ENCODE results near the gene WDR77.

WDR77 gene

GRCh38 chr1:111483166-111483565 is 34.1 kb upstream of the WDR77 start:
- Histone ChIP-seq H3K4me1 (ENCODE audit: control insufficient read depth, insufficient read depth, low read length) (no peaks in the 10 kb centered on the region), H3K36me3 (ENCODE audit: control insufficient read depth in 2 of 2, insufficient read depth in 2 of 2, low read length in 2 of 2) (no peaks in the 10 kb centered on the region), H3K27ac (ENCODE audit: low read length) (no peak overlapping the region), H3K4me3 (ENCODE audit: low read length in 2 of 2) (no peak overlapping the region), H3K9me3 (ENCODE audit: control insufficient read depth in 2 of 2, low read length in 2 of 2) (no peaks in the 10 kb centered on the region), H3K9ac (ENCODE audit: low read length in 2 of 2) (no peak overlapping the region), H3K27me3 (ENCODE audit: control insufficient read depth in 1 of 2, insufficient read depth in 2 of 2, low read length in 2 of 2) (no peaks in the 10 kb centered on the region)

GRCh38 chr1:111481387-111482221 is 32.5 kb upstream of the WDR77 start:
- H3K4me1 ChIP-seq (ENCODE audit: control insufficient read depth, insufficient read depth, low read length) = no peaks in the 10 kb centered on the region
- no peak overlapping the region for H3K27ac ChIP-seq (ENCODE audit: low read length)
- peak overlapping the region in 1 of 2 donors; percentile 29 for H3K9ac ChIP-seq (ENCODE audit: low read length in 2 of 2)
- H3K27me3 ChIP-seq (ENCODE audit: control insufficient read depth in 1 of 2, insufficient read depth in 2 of 2, low read length in 2 of 2) = no peaks in the 10 kb centered on the region
- peaks cover 0 to 1% of the 10 kb centered on the region in 2 donors for H3K36me3 ChIP-seq (ENCODE audit: control insufficient read depth in 2 of 2, insufficient read depth in 2 of 2, low read length in 2 of 2)
- no peak overlapping the region for H3K4me3 ChIP-seq (ENCODE audit: low read length in 2 of 2)
- H3K9me3 ChIP-seq (ENCODE audit: control insufficient read depth in 2 of 2, low read length in 2 of 2) = no peaks in the 10 kb centered on the region

- no peak overlapping the region for H3K4me3 ChIP-seq (ENCODE audit: low read length in 2 of 2)
- no peaks in the 10 kb centered on the region for H3K4me1 ChIP-seq (ENCODE audit: control insufficient read depth, insufficient read depth, low read length)
- H3K27ac ChIP-seq (ENCODE audit: low read length) = no peak overlapping the region
- no peaks in the 10 kb centered on the region for H3K27me3 ChIP-seq (ENCODE audit: control insufficient read depth in 1 of 2, insufficient read depth in 2 of 2, low read length in 2 of 2)
- no peak overlapping the region for H3K9ac ChIP-seq (ENCODE audit: low read length in 2 of 2)
- no peaks in the 10 kb centered on the region for H3K9me3 ChIP-seq (ENCODE audit: control insufficient read depth in 2 of 2, low read length in 2 of 2)
- peaks cover 0 to 2% of the 10 kb centered on the region in 2 donors for H3K36me3 ChIP-seq (ENCODE audit: control insufficient read depth in 2 of 2, insufficient read depth in 2 of 2, low read length in 2 of 2)
Observed at GRCh38 chr1:111480674-111481073, 31.6 kb upstream of the WDR77 start.

- H3K9ac ChIP-seq (ENCODE audit: low read length in 2 of 2) = no peak overlapping the region
- no peaks in the 10 kb centered on the region for H3K4me1 ChIP-seq (ENCODE audit: control insufficient read depth, insufficient read depth, low read length)
- peaks cover 5 to 8% of the 10 kb centered on the region in 2 donors for H3K36me3 ChIP-seq (ENCODE audit: control insufficient read depth in 2 of 2, insufficient read depth in 2 of 2, low read length in 2 of 2)
- H3K27ac ChIP-seq (ENCODE audit: low read length) = no peak overlapping the region
- no peaks in the 10 kb centered on the region for H3K9me3 ChIP-seq (ENCODE audit: control insufficient read depth in 2 of 2, low read length in 2 of 2)
- H3K4me3 ChIP-seq (ENCODE audit: low read length in 2 of 2) = no peak overlapping the region
- H3K27me3 ChIP-seq (ENCODE audit: control insufficient read depth in 1 of 2, insufficient read depth in 2 of 2, low read length in 2 of 2) = no peaks in the 10 kb centered on the region
Observed at GRCh38 chr1:111476761-111477309, 27.8 kb upstream of the WDR77 start.

GRCh38 chr1:111476214-111476613 is 27.2 kb upstream of the WDR77 start:
- Histone ChIP-seq H3K9me3 (ENCODE audit: control insufficient read depth in 2 of 2, low read length in 2 of 2) (no peaks in the 10 kb centered on the region), H3K36me3 (ENCODE audit: control insufficient read depth in 2 of 2, insufficient read depth in 2 of 2, low read length in 2 of 2) (peaks cover 8 to 10% of the 10 kb centered on the region in 2 donors), H3K27me3 (ENCODE audit: control insufficient read depth in 1 of 2, insufficient read depth in 2 of 2, low read length in 2 of 2) (no peaks in the 10 kb centered on the region), H3K27ac (ENCODE audit: low read length) (no peak overlapping the region), H3K4me1 (ENCODE audit: control insufficient read depth, insufficient read depth, low read length) (no peaks in the 10 kb centered on the region), H3K9ac (ENCODE audit: low read length in 2 of 2) (no peak overlapping the region), H3K4me3 (ENCODE audit: low read length in 2 of 2) (no peak overlapping the region)

DNA sequence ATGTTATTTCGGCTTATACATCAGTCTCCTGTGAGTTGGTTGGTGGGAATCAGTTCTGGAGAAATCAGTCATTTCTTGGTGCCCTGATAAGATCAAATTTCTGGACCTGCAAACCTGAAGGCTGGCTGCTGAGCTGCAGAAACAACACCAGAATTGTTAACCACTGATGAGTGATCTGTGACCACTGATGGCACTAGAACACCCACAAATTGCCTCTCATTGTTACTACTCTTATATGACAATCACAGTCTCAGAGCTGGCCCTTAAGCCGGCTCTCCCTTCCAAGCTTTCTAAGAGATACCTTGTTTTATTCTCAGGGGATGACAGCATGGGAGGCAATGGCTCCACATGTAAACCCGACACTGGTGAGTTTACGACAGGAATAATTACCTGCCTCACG is 26.6 kb upstream of the WDR77 start:
- Histone ChIP-seq H3K36me3 (ENCODE audit: control insufficient read depth in 2 of 2, insufficient read depth in 2 of 2, low read length in 2 of 2) (peaks cover 12 to 14% of the 10 kb centered on the region in 2 donors), H3K9me3 (ENCODE audit: control insufficient read depth in 2 of 2, low read length in 2 of 2) (no peaks in the 10 kb centered on the region), H3K27me3 (ENCODE audit: control insufficient read depth in 1 of 2, insufficient read depth in 2 of 2, low read length in 2 of 2) (no peaks in the 10 kb centered on the region), H3K27ac (ENCODE audit: low read length) (no peak overlapping the region), H3K9ac (ENCODE audit: low read length in 2 of 2) (no peak overlapping the region), H3K4me1 (ENCODE audit: control insufficient read depth, insufficient read depth, low read length) (no peaks in the 10 kb centered on the region), H3K4me3 (ENCODE audit: low read length in 2 of 2) (no peak overlapping the region)

- Histone ChIP-seq H3K36me3 (ENCODE audit: control insufficient read depth in 2 of 2, insufficient read depth in 2 of 2, low read length in 2 of 2) (peaks cover 19 to 26% of the 10 kb centered on the region in 2 donors), H3K27ac (ENCODE audit: low read length) (no peak overlapping the region), H3K27me3 (ENCODE audit: control insufficient read depth in 1 of 2, insufficient read depth in 2 of 2, low read length in 2 of 2) (no peaks in the 10 kb centered on the region), H3K4me1 (ENCODE audit: control insufficient read depth, insufficient read depth, low read length) (no peaks in the 10 kb centered on the region), H3K4me3 (ENCODE audit: low read length in 2 of 2) (no peak overlapping the region), H3K9me3 (ENCODE audit: control insufficient read depth in 2 of 2, low read length in 2 of 2) (no peaks in the 10 kb centered on the region), H3K9ac (ENCODE audit: low read length in 2 of 2) (no peak overlapping the region)
Observed at GRCh38 chr1:111474521-111474920, 25.5 kb upstream of the WDR77 start.

GRCh38 chr1:111474106-111474505 is 25.1 kb upstream of the WDR77 start:
- no peaks in the 10 kb centered on the region for H3K9me3 ChIP-seq (ENCODE audit: control insufficient read depth in 2 of 2, low read length in 2 of 2)
- no peak overlapping the region for H3K27ac ChIP-seq (ENCODE audit: low read length)
- no peaks in the 10 kb centered on the region for H3K27me3 ChIP-seq (ENCODE audit: control insufficient read depth in 1 of 2, insufficient read depth in 2 of 2, low read length in 2 of 2)
- peaks cover 21 to 28% of the 10 kb centered on the region in 2 donors for H3K36me3 ChIP-seq (ENCODE audit: control insufficient read depth in 2 of 2, insufficient read depth in 2 of 2, low read length in 2 of 2)
- H3K4me3 ChIP-seq (ENCODE audit: low read length in 2 of 2) = no peak overlapping the region
- H3K9ac ChIP-seq (ENCODE audit: low read length in 2 of 2) = no peak overlapping the region
- H3K4me1 ChIP-seq (ENCODE audit: control insufficient read depth, insufficient read depth, low read length) = no peaks in the 10 kb centered on the region

DNA sequence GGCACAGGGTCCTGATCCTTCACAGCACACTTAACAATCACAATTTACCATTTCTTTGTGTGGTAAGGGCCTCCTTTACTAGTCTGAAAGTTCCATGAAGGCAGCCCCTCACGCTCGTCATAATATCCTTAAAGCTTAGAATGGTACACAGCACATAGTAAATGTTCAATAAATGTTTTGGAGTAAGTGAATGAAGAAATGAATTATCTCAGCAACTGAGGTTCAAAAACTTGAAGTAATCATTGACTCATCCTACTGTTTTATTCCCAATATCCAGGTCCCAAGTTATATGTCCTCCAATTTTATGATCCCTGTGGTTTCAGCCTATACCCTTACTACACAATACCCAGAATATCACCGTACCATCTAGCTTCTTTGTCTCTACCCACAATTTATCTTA is 22.5 kb upstream of the WDR77 start:
- Histone ChIP-seq H3K27me3 (ENCODE audit: control insufficient read depth in 1 of 2, insufficient read depth in 2 of 2, low read length in 2 of 2) (no peaks in the 10 kb centered on the region), H3K4me1 (ENCODE audit: control insufficient read depth, insufficient read depth, low read length) (no peaks in the 10 kb centered on the region), H3K27ac (ENCODE audit: low read length) (no peak overlapping the region)

GRCh38 chr1:111471012-111471411 is 22.0 kb upstream of the WDR77 start:
- Histone ChIP-seq H3K9me3 (ENCODE audit: control insufficient read depth in 2 of 2, low read length in 2 of 2) (no peaks in the 10 kb centered on the region), H3K9ac (ENCODE audit: low read length in 2 of 2) (no peak overlapping the region), H3K27ac (ENCODE audit: low read length) (no peak overlapping the region), H3K36me3 (ENCODE audit: control insufficient read depth in 2 of 2, insufficient read depth in 2 of 2, low read length in 2 of 2) (peaks cover 27 to 40% of the 10 kb centered on the region in 2 donors), H3K27me3 (ENCODE audit: control insufficient read depth in 1 of 2, insufficient read depth in 2 of 2, low read length in 2 of 2) (no peaks in the 10 kb centered on the region), H3K4me1 (ENCODE audit: control insufficient read depth, insufficient read depth, low read length) (no peaks in the 10 kb centered on the region), H3K4me3 (ENCODE audit: low read length in 2 of 2) (no peak overlapping the region)

More for the DNA sequence above, 22.5 kb upstream of the WDR77 start:
- H3K9ac ChIP-seq (ENCODE audit: low read length in 2 of 2) = no peak overlapping the region
- H3K4me3 ChIP-seq (ENCODE audit: low read length in 2 of 2) = no peak overlapping the region
- H3K36me3 ChIP-seq (ENCODE audit: control insufficient read depth in 2 of 2, insufficient read depth in 2 of 2, low read length in 2 of 2) = peaks cover 27 to 40% of the 10 kb centered on the region in 2 donors
- no peaks in the 10 kb centered on the region for H3K9me3 ChIP-seq (ENCODE audit: control insufficient read depth in 2 of 2, low read length in 2 of 2)

- Histone ChIP-seq H3K27me3 (ENCODE audit: control insufficient read depth in 1 of 2, insufficient read depth in 2 of 2, low read length in 2 of 2) (no peaks in the 10 kb centered on the region), H3K9me3 (ENCODE audit: control insufficient read depth in 2 of 2, low read length in 2 of 2) (no peaks in the 10 kb centered on the region), H3K9ac (ENCODE audit: low read length in 2 of 2) (no peak overlapping the region), H3K4me1 (ENCODE audit: control insufficient read depth, insufficient read depth, low read length) (no peaks in the 10 kb centered on the region), H3K27ac (ENCODE audit: low read length) (no peak overlapping the region), H3K36me3 (ENCODE audit: control insufficient read depth in 2 of 2, insufficient read depth in 2 of 2, low read length in 2 of 2) (peaks cover 27 to 40% of the 10 kb centered on the region in 2 donors), H3K4me3 (ENCODE audit: low read length in 2 of 2) (no peak overlapping the region)
Observed at GRCh38 chr1:111470596-111470995, 21.5 kb upstream of the WDR77 start.
